ENCODE data around the gene UQCRQ. TPM values are rescaled to one million over a fixed set of nuclear protein-coding genes. Genes with fewer than 3 reads are reported as not detected.

Gene UQCRQ
- total and polyA plus RNA-seq, 2 experiments from 2014 or later: 104 to 1,308 TPM

DNA sequence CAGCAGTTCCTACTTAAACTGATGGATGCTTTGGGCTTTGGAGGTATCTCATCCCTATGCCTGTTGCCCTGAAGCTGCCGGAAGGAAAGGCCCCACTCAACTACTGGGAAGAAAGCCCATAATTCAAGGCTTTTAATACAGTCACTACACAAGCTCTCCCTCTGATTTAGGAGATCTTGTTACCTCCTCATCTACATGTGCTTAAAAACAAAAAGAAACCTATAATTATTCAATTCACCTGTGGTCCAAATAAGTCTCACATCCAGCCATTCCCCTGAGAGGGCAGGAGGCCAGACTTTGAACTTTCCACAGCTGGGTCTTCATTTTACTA is 6.3 kb downstream of the UQCRQ start (continued):
- TF ChIP-seq, protein P1, sequence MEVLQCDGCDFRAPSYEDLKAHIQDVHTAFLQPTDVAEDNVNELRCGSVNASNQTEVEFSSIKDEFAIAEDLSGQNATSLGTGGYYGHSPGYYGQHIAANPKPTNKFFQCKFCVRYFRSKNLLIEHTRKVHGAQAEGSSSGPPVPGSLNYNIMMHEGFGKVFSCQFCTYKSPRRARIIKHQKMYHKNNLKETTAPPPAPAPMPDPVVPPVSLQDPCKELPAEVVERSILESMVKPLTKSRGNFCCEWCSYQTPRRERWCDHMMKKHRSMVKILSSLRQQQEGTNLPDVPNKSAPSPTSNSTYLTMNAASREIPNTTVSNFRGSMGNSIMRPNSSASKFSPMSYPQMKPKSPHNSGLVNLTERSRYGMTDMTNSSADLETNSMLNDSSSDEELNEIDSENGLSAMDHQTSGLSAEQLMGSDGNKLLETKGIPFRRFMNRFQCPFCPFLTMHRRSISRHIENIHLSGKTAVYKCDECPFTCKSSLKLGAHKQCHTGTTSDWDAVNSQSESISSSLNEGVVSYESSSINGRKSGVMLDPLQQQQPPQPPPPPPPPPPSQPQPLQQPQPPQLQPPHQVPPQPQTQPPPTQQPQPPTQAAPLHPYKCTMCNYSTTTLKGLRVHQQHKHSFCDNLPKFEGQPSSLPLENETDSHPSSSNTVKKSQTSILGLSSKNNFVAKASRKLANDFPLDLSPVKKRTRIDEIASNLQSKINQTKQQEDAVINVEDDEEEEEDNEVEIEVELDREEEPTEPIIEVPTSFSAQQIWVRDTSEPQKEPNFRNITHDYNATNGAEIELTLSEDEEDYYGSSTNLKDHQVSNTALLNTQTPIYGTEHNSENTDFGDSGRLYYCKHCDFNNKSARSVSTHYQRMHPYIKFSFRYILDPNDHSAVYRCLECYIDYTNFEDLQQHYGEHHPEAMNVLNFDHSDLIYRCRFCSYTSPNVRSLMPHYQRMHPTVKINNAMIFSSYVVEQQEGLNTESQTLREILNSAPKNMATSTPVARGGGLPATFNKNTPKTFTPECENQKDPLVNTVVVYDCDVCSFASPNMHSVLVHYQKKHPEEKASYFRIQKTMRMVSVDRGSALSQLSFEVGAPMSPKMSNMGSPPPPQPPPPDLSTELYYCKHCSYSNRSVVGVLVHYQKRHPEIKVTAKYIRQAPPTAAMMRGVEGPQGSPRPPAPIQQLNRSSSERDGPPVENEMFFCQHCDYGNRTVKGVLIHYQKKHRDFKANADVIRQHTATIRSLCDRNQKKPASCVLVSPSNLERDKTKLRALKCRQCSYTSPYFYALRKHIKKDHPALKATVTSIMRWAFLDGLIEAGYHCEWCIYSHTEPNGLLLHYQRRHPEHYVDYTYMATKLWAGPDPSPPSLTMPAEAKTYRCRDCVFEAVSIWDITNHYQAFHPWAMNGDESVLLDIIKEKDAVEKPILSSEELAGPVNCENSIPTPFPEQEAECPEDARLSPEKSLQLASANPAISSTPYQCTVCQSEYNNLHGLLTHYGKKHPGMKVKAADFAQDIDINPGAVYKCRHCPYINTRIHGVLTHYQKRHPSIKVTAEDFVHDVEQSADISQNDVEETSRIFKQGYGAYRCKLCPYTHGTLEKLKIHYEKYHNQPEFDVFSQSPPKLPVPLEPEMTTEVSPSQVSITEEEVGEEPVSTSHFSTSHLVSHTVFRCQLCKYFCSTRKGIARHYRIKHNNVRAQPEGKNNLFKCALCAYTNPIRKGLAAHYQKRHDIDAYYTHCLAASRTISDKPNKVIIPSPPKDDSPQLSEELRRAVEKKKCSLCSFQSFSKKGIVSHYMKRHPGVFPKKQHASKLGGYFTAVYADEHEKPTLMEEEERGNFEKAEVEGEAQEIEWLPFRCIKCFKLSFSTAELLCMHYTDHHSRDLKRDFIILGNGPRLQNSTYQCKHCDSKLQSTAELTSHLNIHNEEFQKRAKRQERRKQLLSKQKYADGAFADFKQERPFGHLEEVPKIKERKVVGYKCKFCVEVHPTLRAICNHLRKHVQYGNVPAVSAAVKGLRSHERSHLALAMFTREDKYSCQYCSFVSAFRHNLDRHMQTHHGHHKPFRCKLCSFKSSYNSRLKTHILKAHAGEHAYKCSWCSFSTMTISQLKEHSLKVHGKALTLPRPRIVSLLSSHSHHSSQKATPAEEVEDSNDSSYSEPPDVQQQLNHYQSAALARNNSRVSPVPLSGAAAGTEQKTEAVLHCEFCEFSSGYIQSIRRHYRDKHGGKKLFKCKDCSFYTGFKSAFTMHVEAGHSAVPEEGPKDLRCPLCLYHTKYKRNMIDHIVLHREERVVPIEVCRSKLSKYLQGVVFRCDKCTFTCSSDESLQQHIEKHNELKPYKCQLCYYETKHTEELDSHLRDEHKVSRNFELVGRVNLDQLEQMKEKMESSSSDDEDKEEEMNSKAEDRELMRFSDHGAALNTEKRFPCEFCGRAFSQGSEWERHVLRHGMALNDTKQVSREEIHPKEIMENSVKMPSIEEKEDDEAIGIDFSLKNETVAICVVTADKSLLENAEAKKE (CRISPR knock-in tag; IDR thresholded peaks at IDR 0.05): no peak
- TF ChIP-seq, protein P2, sequence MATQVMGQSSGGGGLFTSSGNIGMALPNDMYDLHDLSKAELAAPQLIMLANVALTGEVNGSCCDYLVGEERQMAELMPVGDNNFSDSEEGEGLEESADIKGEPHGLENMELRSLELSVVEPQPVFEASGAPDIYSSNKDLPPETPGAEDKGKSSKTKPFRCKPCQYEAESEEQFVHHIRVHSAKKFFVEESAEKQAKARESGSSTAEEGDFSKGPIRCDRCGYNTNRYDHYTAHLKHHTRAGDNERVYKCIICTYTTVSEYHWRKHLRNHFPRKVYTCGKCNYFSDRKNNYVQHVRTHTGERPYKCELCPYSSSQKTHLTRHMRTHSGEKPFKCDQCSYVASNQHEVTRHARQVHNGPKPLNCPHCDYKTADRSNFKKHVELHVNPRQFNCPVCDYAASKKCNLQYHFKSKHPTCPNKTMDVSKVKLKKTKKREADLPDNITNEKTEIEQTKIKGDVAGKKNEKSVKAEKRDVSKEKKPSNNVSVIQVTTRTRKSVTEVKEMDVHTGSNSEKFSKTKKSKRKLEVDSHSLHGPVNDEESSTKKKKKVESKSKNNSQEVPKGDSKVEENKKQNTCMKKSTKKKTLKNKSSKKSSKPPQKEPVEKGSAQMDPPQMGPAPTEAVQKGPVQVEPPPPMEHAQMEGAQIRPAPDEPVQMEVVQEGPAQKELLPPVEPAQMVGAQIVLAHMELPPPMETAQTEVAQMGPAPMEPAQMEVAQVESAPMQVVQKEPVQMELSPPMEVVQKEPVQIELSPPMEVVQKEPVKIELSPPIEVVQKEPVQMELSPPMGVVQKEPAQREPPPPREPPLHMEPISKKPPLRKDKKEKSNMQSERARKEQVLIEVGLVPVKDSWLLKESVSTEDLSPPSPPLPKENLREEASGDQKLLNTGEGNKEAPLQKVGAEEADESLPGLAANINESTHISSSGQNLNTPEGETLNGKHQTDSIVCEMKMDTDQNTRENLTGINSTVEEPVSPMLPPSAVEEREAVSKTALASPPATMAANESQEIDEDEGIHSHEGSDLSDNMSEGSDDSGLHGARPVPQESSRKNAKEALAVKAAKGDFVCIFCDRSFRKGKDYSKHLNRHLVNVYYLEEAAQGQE (IDR thresholded peaks at IDR 0.05; ENCODE audit: unreplicated experiment): no peak
- TF ChIP-seq ZNF114 (CRISPR knock-in tag; IDR thresholded peaks at IDR 0.05) (no peak), EZH2 (IDR thresholded peaks at IDR 0.05; ENCODE audit: low read depth, unreplicated experiment) (no peak), STAT1 (IDR thresholded peaks at IDR 0.05; ENCODE audit: unreplicated experiment) (no peak)

Data from GM23338 (cell line).